HL-60/S4 (cell line): ENCODE data around the gene SLC25A3.
"Not testable (repeated sequence)": the region's sequence is repeated elsewhere in the genome, so short reads cannot be mapped to it uniquely, and the experiment has no call there.

Source experiments
- in situ Hi-C: fragments of 300-500 bp; cut with MboI; formaldehyde crosslinking; loops from 2 replicates; pipeline ENCODE4 v1.14.3; 2022; ENCODE audit warnings: low sequenced_read_pairs

SLC25A3 gene

DNA sequence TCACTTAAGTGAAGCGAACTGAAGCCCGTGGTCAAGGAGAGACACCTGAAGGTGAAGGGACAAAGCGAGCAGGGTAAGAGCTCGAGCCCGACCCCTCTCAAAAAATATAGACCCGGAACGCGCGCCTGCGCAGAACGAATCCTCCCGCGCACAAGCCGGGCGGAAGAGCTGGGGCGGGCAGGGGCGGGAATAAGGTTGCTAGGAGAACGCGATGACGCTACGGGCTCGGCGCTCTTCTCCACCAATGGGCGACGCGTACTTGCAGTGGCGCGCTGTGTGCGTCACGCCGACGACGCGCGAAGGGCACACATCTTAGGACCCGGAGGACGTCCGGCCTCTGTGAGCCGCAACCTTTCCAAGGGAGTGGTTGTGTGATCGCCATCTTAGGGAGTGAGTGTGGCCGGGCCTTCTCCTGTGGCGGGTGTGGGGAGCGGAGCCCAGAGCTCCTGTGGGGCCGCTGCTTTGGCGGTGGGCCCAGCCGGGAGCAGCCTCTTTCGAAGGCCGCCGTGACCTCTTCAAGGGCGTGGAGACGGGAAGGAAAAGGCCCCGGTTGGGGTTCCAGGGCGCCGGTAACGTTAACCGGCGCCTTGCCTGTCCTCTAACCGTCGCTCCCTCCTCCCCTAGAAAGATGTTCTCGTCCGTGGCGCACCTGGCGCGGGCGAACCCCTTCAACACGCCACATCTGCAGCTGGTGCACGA is at the start of gene SLC25A3:
Gene SLC25A3 (plus strand): TSS at position 336 of the 699 bp plus-strand sequence. CDS start 293 bp downstream, at position 629.
- in situ Hi-C loops: no loop called here

DNA sequence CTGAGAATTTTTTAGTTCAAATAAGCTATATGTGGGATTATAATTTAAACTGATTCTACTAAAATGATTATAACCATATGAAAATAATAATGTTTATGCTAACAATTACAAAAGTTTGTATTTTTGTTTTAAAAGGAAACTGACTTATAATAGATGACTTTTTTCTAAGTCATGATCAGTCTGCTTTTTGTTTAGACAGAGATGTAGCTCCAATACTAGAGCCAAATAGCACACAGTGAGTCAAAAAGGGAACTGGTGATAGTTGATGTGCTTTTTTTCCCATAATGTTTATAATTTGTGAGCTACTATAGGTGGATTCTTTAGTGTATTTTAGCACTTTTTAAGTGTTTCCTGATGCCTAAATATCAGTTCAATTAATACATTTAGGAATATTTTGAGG is 49.8 kb upstream of the SLC25A3 start:
- in situ Hi-C loops: no loop called here

DNA sequence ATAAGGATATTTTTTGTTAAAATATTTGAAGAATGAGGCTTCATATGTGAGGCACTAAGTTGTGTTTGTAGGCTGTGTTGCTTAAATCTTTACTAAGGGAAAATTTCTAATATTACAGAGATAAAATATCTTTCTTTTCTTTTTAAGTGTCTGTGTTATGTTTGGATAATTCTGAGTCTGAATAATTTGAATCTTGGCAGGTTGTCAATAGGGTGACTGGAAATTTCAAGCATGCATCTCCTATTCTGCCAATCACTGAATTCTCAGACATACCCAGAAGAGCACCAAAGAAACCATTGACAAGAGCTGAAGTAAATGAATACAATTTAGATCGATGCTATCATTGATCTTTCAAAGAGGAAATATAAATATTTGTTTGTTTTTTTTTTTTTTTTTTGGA is 48.7 kb upstream of the SLC25A3 start:
- in situ Hi-C loops: no loop called here

DNA sequence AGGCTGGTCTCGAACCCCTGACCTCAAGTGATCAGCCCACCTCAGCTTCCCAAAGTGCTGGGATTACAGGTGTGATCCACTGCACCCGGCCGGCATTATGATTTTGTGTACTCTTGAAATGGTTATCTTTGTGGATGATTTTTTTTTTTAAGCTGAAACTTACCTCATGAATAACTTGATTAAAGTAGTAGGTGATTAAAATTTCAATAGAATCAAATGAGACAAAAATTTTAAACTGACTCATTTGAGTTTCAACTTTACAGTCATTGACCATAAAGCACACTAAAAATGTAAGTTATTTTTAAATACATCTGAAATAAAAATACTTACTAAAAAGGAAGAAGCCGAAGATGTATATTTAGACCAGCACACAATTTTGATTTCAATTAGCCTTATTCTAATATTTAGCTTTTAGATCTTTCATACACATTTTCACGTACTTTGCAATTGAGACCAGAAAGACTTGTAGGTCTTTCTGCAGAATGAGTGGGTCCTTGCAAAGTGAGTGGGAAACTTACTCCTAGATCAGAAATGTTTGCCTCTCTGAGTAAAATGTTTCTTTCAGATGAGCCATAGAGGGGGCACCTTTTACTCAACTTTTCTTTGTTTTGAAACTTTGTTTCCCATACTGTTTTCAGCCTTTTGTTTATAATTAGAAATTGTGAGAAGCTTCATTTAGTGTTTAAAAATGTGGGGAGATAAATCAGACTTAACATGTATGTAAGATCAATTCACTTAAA is 43.9 kb upstream of the SLC25A3 start:
- in situ Hi-C loops: loop anchor here (25.0 kb wide), 1 partner anchor 438 kb away; no protein-coding TSS in a partner anchor

DNA sequence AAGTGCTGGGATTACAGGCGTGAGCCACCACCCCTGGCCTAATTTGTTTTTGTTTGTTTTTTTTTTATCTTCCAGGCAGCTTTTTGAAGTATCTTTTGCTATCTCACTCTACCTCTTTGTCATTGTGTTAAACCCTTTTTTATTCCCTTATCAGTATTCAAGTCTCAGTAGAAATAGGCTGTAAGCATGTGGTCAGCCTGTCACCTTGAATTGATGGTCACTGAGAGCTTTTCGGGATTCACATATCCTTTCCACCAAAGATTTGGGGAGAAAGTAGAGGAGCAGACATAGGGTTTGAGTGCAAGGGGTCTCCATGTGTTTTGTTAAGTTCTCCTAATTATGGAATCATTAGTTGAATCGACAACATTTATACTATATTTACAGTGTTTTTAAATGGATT is 41.7 kb upstream of the SLC25A3 start:
- in situ Hi-C loops: loop anchor here (25.0 kb wide), 1 partner anchor 436 kb away; no protein-coding TSS in a partner anchor

DNA sequence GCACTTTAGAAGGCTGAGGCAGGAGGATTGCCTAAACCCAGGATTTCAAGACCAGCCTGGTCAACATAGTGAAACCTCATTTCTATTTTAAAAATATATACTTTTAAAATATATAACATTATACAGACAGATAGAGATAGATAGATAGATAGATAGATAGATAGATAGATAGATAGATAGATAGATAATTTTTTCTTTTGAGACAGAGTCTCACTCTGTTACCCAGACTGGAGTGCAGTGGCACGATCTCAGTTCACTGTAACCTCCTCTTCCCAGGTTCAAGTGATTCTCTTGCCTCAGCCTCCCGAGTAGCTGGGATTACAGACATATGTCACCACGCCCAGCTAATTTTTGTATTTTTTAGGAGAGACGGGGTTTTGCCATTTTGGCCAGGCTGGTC is 35.4 kb upstream of the SLC25A3 start:
- in situ Hi-C loops: loop anchor here (25.0 kb wide), 1 partner anchor 429 kb away; no protein-coding TSS in a partner anchor

DNA sequence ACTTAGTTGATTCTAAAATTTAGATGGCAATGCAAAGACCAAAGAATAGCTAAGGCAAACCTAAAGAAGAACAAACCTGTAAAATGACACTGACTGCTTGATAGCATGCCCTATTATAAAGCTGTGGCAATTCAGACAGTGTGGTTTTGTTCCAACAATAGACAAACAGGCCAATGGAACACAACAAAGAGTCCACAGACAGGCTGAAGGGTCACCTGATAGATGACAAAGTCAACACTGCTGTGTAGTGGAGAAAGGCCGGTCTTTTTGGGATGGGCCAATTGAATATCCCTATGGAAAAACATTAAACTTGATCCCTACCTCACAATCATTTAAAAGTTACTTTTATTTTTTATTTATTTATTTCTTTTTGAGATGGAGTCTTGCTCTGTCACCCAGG is 33.8 kb upstream of the SLC25A3 start:
- in situ Hi-C loops: loop anchor here (10.0 to 25.0 kb wide), 2 partner anchors 95 to 428 kb away; no protein-coding TSS in a partner anchor

DNA sequence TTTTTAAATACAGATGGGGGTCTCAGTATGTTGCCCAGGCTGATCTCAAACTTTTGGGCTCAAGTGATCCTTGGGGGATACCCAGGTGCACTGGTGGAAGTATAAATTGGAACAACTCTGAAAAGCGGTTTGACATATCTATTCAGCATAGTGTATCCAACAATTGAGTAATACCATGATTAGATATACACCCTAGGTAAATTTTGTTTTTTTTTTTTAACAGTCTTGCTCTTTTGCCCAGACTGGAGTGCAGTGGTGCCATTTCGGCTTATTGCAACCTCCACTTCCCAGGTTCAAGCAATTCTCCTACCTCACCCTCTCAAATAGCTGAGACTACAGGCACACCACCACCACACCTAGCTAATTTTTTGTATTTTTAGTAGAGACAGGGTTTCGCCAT is 31.6 kb upstream of the SLC25A3 start:
- in situ Hi-C loops: loop anchor here (10.0 to 25.0 kb wide), 2 partner anchors 93 to 425 kb away; no protein-coding TSS in a partner anchor

DNA sequence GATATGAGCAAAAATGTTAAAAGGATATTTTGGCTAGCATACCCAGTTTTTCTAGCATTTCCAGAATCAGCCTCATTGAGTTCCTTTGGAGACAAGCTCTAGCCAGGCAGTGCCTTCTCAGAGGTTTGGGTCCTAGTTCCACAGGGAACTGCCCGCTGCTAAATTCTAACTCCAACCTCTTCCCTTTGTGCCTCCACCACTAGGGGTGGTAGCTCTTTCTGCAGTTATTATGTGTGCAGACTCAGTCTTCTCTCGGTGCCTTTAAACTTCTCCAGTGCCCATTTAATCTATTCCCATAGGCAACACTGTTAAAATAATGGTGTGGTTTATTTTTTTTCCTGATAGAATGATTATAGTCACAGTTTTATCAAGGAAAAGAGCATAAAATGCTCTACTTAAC is 21.5 kb upstream of the SLC25A3 start:
- in situ Hi-C loops: loop anchor here (25.0 kb wide), 1 partner anchor 415 kb away; no protein-coding TSS in a partner anchor

DNA sequence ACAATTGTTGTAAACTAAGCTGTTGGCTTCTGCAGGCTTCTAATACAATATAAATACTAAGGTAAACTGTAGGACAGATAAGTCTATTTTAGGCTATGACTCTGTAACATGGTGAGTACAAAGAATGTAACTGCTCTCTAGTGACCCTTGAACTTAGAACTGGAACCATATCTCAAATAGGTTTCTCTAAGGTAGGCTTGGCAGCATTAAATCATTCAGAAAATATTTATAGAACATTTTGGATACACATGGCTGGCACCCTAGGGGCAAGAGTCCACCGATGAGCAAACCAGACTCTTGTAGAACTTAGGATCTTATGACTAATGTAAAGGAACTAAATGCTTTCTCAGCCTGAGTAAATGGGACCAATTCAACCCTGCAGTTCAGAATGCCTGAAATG is 19.4 kb upstream of the SLC25A3 start:
- in situ Hi-C loops: loop anchor here (25.0 kb wide), 1 partner anchor 413 kb away; no protein-coding TSS in a partner anchor

DNA sequence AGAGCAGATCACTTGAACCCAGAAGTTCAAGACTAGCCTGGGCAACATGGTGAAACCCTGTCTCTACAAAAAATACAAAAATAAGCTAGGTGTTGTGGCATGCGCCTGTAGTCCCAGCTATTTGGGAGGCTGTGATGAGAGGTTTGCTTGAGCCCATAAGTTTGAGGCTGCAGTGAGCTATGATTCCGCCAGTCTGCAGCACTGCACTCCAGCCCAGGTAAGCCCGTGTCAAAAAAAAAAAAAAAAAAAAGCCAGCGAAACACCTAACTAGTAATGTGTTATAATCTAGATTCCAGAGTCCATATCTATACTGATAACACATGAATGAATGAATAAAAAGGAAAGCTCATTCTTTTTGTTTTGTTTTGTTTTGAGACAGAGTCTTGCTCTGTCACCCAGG is 18.5 kb upstream of the SLC25A3 start:
- in situ Hi-C loops: no loop called here

DNA sequence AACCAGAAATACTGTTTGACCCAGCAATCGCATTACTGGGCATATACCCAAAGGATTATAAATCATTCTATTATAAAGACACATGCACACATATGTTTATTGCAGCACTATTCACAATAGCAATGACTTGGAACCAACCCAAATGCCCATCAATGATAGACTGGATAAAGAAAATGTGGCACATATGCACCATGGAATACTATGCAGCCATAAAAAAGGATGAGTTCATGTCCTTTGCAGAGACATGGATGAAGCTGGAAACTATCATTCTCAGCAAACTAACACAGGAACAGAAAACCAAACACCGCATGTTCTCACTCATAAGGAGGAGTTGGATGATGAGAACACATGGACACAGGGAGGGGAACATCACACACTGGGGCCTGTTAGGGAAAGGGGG is 16.7 kb upstream of the SLC25A3 start:
- in situ Hi-C loops: not testable (repeated sequence)

DNA sequence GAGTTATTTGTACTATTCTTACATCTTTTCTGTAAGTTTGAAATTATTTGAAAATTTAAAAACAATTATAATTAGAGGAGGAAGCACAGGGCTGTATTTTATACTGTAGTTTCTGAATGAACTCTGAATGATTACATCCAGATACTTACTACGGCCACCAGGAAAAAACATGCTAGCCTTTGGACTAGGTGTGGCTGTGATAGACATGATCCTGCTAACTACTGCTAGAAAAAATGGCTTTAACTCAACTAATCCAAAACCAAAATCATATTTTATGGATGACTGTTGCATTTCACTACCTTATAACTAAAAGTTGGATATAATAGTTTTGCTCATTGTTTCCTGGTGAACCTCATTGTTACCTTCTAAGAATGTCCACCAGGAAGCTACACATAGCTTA is 15.1 kb upstream of the SLC25A3 start:
- in situ Hi-C loops: no loop called here

DNA sequence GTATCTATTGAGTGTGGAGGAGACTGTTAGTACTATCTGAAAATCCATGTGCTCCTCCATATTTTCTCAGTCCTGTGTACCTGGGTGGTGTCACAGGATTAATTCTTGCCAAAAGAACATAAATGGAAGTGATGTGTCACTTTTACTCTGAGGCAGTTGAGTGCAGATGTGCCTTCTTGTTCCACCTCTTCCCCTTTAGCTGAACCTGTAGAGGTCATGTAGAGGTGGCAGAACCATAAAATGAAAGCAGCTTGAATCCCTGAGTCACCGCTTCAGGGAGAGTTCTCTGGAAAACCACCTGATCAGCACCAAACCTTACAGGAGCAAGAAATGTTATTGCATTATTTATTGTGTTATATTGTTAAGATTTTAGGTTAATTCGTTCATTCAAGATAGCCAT is 14.7 kb upstream of the SLC25A3 start:
- in situ Hi-C loops: no loop called here

DNA sequence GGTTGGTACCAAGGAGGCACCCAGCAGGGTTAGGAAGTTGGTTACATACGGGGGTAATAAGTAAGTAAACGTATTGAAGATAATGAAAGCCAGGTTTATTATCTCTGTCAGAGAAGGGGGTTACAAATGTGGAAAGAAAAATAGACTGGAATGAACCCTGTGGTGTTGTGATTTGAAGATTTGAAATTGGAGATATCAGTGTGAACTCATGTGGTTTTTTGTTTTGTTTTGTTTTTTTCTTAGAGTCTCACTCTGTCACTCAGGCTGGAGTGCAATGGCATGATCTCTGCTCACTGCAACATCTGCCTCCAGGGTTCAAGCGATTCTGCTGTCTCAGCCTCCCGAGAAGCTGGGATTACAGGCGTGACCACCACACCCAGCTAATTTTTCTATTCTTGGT is 14.1 kb upstream of the SLC25A3 start:
- in situ Hi-C loops: no loop called here

DNA sequence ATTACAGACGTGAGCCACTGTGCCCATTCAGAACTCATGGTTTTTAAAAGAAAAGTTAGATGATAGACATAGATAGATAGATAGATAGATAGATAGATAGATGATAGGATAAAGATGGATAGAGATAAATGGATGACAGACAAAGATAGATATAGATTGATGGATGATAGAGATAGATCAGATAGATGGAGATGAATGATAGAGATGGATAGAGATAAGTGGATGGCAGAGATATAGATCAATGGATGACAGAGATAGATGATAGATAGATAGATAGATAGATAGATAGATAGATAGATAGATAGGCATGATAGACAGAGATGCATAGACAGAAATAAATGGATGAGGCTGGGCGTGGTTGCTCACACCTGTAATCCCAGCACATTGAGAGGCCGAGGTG is 13.7 kb upstream of the SLC25A3 start:
- in situ Hi-C loops: no loop called here

DNA sequence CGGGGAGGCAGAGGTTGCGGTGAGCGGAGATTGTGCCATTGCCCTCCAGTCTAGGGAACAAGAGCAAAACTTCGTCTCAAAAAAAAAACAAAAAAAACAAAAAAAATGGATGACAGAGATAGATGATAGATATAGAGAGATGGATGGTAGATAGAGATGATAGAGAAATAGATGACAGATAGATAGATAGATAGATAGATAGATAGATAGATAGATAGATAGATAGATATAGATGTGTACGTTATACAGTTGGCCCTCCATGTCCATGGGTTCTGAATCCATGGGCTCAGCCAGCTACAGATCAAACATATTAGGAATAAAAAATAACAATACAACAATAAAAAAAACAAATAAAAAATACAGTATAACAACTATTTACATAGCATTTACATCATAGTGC is 12.8 kb upstream of the SLC25A3 start:
- in situ Hi-C loops: no loop called here

DNA sequence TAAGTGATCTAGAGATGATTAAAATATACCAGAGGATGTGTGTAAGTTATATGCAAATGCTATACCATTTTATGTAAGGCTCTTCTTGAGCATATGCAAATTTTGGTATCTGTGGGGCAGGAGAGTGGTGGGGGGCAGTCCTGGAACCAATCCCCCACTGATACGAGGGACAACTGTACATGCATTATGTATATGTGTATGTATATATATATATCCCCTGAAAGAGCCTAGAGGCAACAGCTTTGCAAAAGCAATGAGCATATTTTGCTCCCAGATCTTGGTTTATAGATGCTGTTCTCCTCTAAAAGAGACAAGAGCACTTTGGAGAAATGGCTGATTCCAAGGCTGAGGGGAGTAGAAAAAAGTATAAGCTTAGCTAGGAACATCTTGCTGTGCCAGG is 12.4 kb upstream of the SLC25A3 start:
- in situ Hi-C loops: no loop called here

DNA sequence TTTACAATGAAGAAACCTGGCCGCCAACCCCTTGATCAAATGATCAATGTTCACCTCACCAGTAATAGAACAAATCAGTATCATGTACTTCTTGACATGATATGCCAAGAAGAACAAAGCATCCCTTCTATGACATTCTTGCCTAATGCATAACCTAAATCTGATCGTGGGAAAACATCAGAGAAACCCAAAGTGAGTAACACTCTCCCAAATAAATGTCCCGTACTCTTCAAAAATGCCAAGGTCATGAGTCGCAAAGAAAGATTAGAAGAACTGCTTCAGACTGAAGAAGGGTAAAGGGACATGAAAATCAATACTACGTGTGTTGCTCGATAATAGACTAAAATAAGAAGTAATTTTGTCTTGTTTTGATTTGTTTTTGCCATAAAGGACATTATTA is 11.4 kb upstream of the SLC25A3 start:
- in situ Hi-C loops: no loop called here

DNA sequence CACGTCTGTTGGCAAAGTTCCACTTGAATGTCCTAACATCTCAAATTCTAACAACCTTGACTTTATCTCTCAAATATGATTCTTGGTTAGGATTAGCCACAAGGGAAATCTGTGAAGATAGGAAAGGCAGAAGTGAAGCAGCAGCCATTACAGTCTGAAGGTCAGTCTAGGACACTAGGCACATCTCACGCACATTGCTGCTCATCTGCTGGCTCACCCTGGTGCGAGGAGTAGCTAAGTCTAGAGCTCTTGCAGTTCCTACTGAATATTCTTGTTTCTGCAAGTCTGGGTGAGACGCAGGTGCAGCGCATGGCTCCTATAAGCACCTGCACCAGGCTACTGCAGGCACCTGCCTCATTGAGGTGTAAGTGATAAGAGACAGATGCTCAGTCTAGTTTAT is 6.4 kb upstream of the SLC25A3 start:
- in situ Hi-C loops: no loop called here

DNA sequence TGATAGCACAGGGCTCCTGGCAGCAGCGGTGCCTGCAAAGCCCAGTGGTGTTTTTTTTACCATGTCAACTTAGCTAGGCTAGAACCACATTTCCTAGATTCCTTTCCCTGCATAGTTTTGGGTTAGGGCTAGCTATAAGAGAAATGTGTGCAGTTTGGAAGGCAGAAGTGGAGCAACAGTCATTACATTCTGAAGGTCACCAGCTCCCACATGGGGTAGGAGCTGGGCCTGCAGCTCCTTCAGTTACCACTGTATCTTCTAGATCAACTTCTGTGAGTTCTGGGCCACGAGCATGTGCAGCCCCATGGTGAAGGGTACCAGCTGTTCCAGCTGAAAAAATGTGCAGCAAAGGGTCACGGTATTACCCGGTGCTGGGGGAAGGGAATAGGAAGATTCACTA is 2.3 kb upstream of the SLC25A3 start:
- in situ Hi-C loops: no loop called here

DNA sequence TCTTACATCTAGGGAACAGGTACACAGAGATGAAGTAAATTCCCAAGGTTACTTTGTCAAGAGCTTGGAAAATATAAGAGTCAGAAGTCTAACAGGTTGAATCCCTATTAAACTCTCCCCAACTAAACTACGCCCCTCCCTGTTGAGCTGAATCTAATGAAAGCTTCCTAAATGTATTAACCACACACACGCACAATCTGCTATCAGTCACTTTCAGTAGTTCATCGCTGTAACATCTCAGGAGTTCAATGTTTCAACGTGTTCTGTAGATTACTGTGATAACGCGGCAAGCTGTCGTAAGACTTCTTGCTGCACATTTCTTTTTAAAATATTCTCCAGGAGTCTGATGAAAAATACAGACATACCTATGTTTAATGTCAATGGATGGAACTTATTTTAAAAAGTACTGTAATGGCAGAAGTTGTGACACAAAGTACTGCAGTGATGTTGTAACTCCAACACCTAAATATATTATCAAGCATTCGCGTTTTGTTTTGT is 612 bp upstream of the SLC25A3 start:
- in situ Hi-C loops: no loop called here
